T-helper 1 cell treated with Interleukin-12 subunit alpha and Interleukin-12 subunit beta and Interleukin-4 antibody, amounts not matched to agents 30 ng/mL and 1 ng/mL, for 36 hours (primary cell): ENCODE data around the gene AOAH. TPM values are rescaled to one million over a fixed set of nuclear protein-coding genes. Genes with fewer than 3 reads are reported as not detected.

Source experiments
- intact Hi-C: fragments of 100-400 bp; cut with micrococcal nuclease; formaldehyde crosslinking; loops from one replicate; pipeline ENCODE4 v1.15.1; 2024
- total RNA-seq: library from RNA; stranded (reverse); gene quantifications from 2 replicates; pipeline ENCODE4 v1.2.3, GENCODE V29; 2022

Gene AOAH, protein sequence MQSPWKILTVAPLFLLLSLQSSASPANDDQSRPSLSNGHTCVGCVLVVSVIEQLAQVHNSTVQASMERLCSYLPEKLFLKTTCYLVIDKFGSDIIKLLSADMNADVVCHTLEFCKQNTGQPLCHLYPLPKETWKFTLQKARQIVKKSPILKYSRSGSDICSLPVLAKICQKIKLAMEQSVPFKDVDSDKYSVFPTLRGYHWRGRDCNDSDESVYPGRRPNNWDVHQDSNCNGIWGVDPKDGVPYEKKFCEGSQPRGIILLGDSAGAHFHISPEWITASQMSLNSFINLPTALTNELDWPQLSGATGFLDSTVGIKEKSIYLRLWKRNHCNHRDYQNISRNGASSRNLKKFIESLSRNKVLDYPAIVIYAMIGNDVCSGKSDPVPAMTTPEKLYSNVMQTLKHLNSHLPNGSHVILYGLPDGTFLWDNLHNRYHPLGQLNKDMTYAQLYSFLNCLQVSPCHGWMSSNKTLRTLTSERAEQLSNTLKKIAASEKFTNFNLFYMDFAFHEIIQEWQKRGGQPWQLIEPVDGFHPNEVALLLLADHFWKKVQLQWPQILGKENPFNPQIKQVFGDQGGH
- 20.8 and 28.1 TPM in 2 replicates for total RNA-seq

DNA sequence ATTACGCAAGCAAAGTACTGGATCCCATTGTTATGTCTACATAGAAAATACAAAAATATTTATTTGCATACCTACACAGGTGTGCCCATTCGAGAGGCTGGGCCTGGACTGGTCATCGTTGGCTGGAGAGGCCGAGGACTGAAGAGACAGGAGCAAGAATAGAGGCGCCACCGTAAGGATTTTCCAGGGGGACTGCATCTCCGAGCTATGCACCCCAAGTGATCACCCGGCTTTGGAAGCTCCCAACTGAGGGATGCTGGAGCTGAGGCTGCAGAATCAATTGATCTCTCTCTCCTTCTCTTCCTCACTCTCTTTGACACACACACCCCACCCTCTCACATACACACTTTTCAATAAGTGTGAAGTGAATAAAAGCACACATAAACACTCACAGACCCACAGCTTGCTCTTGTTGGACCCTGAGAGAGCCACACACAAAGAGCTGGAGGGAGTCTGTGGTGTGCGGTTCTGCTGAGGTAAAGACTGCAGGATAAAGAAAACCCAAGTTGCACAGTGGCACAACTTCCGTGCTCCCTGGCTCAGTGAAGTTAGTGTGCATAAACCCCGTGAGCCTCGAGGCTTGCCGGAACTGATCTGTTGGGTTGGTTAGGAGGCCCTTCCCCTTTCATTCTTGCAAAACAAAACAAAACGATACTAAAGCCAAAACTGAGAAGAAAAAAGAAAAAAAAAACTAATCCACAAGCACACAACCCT is at the start of gene AOAH:
TSS of gene AOAH (minus strand) at position 544 of the 714 bp plus-strand sequence. CDS start at position 198, 346 bp downstream.
- intact Hi-C loops = loop anchor here (2.0 kb wide), 4 partner anchors 31 to 65 kb away; no protein-coding TSS in a partner anchor

DNA sequence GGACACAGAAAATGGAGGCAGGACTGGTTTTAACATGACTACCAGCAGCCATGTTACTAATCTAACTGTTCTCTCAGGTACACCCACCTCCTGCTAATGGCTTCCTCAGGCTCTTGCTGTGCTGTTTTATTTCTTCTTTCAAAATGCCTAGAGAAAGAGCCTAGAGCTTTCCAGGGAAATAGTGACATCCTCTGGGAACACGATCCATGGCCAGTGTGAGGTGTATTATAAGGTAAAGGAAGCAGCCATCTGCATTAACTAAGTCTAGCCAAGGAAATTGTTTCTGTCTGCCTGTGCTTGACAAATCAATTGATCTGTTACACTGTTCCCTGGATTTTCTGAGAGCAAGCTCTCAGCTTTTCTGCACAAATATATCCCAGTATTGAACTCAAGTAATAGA is 42.2 kb upstream of the AOAH start:
- intact Hi-C loops = no loop called here

DNA sequence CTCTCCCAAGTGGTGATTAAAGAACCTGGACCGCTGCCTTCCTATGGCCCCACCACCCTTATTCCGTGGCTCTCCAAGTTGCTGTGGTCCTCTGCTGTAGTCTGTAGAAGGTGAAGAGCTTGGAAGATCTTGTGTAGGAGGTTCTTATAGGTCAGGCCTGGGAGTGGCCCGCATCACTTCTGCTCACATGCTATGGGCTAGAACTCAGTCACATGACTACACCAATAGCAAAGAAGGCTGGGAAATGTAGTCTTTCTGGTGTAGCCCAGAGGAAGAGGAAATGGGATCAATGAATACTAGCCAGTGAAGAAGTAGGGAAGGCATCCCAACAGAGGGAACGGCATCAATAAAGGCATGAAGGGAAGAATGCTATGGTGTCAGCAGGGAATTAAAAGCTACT is 41.3 kb upstream of the AOAH start:
- intact Hi-C loops = no loop called here

DNA sequence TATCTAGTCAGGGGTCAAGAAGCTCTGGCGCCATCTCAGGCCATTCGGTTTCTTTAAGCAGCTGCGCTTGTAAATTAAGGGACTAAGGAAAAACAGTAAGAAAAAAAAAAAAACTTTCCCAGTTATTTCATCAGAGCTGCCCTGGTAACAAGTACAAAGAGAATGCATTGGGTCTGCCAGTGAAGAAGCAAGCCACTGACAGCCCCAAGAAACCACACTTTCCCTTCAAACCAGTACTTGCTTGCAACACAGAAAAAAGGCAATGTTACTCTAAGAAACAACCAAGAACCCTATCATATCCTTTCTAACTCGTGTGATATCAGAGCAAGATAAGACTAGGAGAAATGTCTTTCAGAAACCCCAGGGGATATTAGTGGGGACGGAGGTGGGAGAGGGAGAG is 40.6 kb upstream of the AOAH start:
- intact Hi-C loops = no loop called here

DNA sequence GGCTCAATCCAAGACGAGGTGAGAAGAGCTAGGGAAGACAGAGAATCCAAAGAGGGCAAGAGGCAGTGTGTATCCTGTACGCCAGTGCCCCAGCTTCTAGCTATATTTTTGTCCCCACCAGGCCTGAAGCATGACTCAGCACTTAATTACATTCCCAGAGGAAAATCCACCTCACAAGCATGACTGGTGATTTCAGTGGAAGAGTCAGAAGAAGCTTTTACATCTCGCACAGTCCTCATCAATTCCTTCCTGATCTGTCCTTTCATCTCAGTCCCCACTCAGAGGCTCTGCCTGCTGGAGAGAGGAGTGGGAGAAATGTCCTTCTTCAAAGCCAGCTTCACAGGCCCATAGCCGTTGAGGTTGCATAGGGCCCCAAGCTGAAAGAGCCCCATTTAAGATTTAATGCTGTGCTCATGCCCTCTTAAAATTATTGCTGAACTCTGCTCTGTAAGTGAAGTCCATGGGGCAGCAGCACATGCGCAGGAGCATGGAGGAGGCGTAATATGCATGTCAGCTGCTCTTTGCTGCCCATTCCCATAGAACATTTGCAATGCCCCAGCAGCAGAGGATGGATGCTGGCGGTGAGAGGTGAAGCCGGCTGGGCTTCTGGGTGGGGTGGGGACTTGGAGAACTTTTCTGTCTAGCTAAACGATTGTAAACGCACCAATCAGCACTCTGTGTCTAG is 39.0 kb upstream of the AOAH start:
- intact Hi-C loops = no loop called here

DNA sequence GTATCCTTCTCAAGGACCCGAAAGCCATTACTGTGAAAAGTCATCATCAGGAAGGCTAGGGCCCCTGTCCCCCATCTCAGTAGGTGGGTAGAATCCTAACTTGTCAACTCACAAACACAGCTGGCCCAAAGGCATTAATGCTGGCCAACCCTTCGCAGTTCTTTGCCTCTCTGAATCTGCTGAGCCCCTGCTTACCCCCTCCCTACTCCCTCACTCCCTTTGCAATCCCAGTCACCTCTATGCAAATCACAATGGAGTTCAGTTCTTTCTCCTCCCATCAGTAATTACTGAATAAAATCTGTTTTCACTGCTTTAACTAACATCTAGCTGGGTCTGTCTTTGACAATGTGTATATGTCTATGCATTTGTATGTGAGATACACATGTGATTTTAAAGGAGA is 38.1 kb upstream of the AOAH start:
- intact Hi-C loops = no loop called here

DNA sequence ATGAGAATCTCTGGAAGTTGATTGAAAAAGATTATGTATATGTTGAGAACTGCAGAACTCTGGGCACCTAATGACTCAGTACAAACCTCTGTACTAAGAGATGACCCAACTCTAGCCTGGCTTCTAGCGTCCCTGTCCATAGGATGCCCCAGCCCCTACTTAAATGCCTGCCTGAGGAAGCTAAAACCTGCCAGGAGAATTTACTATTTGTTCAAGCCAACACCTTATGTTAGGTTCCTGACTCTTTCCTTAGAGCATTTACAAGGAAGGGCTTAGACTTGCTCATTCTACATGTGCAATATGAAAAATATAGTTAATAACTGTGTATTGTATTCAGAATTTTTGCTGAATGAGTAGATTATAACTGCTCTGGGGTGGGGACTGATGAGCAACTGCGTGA is 37.5 kb upstream of the AOAH start:
- intact Hi-C loops = no loop called here

DNA sequence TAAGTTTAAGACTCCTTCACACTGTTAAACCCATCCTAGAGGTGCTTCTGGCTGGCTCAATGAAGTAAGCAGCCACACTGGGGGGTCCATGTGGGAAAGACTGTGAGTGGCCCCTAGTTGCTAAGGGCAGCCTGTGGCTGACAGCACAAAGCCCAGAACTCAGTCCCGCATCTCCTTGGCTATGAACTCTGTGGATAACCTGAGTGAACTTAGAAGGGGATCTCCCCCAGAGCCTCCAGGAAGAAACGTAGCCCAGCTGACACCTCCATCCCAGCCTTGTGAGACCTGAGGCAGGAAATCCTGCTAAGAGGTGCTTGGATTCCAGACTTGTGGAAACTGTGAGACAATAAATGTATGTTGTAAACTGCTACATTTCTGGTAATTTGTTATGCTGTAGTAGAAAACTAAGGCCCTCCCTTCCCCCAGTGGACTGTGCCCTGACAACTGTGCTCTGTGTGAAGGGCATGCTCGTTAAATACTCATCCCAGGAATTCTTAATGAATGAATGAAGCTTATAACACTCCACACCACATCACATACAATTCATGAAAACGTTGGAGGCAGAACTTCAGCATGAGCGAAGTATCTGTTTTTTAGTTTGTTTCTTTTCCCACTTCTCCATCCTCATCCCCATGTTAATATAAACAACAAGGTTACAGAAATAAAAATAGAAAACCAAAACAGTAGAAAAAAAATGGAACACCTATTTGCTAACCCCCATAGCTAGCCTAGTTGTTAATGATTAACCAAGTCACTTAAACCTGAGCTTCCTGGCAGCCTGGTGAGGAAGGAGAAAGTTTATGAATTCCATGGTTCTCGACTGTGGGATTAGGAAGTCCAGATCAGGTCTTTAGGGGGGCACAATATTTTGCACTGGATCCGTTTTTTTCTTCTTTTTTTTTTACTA is 36.8 kb upstream of the AOAH start:
- intact Hi-C loops = no loop called here

DNA sequence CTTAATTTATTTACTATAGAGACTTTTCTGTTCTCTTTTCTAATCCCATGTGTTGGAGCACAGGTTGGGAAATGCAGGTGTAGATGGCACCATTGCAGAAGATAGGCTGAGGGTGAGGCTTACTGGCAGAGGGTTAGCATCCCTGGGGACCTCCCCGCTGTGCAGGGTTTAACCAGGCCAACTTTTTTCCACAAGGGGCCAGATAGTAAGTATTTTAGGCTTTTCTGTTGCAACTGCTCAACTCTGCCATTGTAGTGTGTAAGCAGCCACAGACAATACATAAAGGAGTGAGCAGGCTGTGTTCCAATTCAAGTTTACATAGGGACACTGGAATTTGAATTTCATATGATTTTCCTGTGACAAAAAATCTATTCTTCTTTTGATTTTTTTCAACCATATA is 34.6 kb upstream of the AOAH start:
- intact Hi-C loops = no loop called here

DNA sequence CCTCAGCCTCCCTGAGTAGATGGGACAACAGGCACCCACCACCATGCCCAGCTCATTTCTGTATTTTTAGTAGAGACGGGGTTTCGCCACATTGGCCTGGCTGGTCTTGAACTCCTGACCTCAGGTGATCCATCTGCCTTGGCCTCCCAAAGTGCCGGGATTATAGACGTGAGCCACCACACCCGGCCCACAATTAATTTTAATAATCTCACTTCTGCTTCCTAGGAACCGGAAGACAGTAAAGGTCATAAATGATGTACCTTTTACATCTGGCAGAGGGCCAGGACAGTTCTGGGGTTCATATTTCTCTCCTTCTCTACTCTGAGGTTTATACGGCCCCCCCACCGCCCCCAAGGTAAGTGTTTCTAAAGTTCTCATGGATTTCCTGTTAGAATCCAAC is 31.2 kb upstream of the AOAH start:
- intact Hi-C loops = no loop called here

DNA sequence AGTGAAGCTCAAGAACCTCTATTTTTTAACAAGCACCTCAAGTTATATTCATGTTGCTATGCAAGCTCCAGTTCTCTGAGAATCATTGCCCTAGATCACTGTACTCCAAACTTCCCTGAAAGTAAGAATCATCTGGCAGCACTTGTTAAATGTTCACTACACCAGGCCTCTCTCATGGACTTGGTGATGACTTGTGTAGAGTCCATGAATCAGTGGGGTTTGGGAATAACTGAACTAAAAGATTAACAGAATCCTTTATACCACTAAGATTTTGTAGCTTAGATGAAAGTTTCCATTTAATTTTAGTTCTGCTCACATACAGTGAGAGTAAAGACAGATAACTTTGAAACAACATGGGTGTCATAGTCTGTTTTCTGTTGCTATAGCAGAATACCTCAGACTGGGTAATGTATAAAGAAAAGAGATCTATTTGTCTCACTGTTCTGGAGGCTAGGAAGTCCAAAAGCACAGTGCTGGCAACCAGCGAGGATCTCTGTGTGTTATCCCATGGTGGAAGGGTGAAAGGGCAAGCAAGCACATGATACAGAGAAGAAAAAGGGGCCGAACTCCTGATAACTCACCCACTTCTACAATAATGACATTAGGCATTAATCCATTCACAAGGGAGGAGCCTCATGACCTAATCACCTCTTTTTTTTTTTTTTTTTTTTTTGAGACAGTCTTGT is 27.9 kb upstream of the AOAH start:
- intact Hi-C loops = no loop called here

DNA sequence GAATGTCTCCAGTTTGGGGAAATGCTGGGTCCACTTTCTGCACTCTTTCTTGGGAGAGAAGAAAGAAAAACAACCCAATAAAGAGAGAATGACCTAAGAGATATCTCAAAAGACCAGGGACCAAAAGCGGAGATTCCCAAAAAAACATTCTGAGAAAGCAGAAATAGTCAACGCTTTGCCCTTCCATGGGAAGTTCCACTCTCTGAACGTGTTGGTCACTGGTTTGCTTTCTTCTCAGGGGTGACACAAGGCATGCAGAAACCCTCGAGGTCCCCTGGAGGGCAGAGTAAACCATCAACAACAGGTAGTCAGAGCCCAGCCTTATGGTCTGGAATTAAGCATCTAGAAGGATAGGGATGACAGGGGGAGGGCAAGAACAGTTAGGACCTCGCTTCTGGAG is 26.2 kb upstream of the AOAH start:
- intact Hi-C loops = no loop called here

DNA sequence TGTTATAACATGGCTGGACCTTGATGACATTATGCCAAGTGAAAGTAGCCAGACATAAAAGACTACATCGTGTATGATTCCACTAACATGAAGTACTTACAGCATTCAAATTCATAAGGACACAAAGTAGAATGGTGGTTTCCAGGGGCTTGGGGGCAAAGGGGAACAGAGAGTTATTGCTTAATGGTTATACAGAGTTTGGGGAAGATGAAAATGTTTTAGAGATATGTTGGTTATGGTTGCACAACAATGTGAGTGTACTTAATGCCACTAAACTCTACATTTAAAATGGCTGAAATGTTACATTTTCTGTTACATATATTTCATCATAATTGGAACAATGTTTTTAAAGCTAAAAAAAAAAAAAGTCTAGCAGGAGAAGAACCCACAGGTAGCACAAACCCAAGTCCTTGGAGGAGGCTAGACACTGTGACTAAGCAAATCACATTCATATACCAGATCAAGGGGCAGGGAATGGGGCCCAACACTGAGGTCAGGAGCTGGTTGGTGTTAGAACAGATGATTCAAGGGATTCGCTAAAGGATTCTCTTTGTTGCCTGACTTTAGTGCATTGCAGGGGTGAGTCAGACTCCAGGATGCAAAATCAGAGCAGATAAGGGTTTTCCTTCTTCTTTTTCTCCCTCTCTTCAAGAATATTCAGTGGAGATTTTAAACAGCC is 25.1 kb upstream of the AOAH start:
- intact Hi-C loops = no loop called here

DNA sequence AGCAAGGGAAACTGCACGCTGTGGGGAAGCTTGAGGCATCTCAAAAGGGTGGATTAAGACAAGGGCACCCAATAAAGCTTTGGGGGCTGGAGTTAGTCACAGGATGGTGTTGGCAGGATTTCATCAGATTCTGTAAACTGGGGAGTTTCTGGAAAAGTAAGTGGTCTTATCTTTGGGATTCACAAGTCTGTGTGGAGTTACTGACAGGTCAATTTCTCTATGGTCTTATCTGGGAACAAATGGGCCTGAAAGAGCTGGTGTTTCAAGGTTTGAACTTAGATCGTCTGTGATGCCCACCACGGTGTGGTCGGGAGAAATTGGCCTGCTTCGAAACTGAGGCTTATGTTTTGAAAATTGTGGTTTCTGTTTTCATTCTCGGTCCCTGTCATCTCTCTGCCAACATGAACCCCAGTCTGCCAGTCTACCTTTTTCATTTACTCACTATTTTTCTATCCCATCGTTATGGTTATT is 23.8 kb upstream of the AOAH start:
- intact Hi-C loops = loop anchor here (1.0 kb wide), 1 partner anchor 12 kb away; no protein-coding TSS in a partner anchor

DNA sequence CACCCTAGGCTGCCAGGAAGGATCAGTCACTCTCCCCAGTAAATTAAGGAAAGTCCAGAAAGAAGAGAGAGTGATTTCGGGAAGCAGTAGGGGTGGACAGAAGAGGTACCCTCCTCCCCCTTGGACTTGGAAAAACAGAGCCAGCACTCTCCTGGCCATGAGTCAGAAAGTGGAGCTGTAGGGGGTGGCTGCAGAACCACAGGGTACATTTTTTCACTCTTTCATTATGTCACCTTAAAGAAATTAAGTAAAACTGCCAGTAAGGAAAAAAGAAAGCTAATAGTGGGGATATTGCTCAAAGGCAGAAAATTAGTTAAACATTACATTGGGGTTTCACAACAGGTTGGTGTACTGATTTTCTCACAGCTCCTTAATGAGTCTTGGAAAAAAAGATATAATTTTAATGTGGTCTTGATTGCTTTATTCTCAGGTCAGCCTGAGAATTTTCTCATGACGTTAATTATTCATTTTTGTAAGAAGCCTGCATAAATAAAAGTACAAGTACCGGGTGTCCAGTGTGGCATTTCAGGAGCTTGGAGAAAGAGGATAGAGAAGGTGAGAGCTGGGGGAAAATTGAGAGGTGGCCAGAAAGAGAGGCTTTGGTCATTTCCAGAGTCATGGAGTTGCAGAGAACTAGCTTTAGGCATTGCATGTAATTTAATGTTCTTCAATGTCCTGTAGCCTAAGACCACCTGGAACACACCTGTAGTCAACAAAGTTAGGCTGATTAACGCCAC is 23.2 kb upstream of the AOAH start:
- intact Hi-C loops = loop anchor here (1.0 kb wide), 1 partner anchor 11 kb away; no protein-coding TSS in a partner anchor

DNA sequence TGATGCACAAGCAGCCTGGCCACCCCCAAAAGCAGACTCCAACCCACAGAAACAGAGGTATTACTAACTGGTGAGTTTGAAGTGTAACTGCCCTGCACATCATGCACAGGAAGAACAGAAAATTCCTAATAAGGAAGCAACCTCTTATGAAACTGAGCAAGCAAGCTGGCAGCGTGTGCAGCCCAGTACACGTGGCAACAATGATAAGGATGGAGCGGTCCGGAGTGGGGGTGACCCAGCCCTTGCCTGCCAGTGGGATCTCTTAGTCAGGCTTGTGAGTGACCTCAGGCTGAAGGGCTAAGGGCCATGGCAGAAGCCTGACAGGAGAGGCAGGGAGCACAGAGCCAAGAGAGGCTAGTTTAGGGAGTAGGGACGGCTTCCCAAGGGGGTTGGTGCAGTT is 22.1 kb upstream of the AOAH start:
- intact Hi-C loops = no loop called here

DNA sequence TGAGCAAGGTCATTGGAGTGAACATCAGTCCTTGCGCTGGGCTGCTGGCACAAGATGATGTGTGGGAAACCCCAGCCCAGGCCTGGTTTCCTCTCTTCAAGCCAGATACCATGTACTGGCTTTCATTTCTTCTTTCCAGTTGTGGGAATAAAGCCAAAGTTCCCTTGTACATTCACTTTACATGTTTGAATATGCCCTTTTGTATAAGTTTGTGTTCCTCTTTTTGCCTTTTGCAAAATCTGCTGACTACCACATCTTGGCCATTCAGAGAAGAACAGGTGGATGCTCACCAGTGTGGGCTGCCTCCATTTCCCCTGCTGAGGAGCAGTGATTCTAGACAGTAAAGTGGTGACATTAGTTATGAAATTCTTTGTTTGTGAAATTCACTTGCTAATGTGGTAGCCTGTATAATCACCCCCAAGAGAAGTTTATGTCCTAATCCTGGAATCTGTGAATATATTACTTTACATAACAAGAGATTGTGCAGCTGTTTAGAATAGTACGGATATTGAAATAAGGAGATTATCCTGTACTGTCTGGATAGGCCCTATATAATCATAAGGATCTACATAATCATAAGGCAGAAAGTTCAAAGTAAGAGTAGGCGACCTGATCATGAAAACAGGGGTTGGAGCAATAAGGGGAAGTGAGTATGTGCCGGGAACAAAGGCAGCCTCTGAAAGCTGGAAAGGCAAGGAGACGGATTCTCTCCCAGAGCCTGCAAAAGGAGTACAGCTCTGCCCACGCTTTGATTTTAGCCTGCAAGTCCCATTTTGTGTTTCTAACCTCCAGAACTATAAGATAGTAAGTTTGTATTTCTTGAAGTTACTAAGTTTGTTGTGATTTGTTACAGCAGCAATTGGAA is 18.8 kb upstream of the AOAH start:
- intact Hi-C loops = no loop called here

DNA sequence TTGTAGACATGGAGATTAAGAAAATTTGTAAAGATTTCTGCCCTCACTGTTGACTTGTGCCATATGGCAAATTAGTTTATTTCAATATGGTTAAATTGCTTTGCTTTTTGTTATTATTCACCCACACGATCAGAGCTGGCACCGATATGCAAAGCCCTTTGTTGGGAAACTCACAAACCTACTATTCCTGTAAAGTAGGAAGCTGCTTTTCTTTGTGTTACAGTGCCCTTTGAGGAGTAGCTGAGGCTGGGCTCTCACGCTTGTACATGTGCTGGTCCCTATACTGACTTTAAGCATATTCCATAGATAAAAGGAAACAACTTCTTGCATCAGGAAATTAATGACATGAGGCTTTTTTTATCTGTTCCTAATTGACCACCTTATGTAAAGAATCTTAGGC is 17.6 kb upstream of the AOAH start:
- intact Hi-C loops = no loop called here
